NOMO-1 treated with DMSO at 0.1 percent for 48 hours (cell line): ENCODE results near the gene FKBP3.
"Not testable (repeated sequence)": the region's sequence is repeated elsewhere in the genome, so short reads cannot be mapped to it uniquely, and the experiment has no call there.

Source experiments
- DNase-seq: peaks from one replicate; lab custom pipeline; 2025; ENCODE audit not compliant: unreplicated experiment; lab: John Stamatoyannopoulos, UW

The FKBP3 gene

DNA sequence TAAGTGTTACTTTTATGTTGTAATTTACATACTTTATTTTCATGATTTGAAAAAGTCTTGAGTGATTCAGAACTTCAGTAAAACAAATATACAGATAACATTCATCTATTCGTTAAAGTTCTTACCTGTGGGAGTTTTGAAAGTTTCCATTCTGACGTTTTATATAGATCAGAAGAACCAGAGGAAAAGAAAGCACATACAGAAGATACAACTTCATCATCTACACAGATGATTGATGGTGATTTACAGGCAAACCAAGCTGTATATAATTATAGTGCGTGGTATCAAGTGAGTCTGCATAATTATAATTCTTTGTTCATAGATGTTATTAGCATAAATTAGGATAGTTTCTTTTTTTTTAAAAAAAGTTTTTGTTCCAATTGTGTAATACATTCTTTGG is 20.0 kb downstream of the FKBP3 start:
- no peak for DNase-seq

DNA sequence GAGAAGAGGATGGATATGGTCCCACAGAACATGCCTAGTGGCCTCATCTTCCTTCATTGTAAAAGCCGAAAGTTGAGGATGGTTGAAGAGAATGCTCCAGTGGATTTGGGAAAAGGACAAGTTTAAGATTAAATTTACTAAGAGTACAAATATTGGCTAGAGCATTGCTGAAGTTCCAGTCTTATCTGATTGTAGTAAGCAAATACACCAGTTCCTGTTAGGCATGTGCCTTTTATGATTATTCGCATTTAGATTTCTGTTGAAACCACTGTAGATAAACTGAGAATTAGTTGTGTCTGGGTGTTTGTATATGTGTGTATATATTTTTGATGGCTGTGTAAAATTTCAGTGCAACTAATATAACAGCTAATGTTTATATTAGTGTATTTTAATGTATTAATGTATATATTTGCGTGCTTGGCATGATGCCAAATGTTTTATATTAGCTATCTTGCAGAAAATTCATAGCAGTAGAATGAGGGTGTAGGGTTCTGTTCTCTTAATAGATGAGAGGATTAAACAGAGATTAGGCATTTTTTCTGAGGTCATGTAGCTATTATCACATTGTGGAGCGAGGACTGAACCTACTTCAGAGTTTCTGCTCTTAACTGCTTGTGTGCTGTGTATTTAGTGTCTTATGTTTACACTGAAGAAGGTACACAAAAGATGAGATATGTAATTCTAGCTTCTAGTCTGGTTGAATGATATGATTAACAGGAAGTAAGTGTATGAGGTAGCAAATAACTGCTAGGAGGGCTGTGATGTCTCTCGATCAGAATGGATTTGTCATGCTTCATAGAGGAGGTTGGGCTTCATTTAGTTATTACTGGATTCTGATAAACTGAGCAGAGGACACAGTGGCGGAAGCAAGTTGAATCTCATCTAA is 21.1 kb downstream of the FKBP3 start:
- no peak for DNase-seq

DNA sequence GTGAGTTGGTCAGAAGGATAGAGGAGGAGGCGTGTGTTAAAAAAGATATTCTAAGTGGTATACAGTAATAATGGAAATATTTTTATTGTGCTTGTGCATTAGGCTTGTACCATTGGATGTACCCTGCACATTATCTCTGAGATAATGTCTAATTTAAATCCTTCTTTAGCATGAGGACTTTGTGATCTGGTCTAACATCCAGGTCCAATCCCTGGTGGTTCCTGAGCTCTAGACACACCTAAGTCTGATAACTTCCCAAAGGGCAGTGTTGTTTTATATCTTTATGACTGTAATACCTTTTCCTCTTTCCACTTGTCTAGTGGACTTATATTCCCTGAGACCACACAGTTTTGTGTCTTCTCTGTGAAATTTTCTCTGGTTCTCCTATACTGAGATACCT is 29.7 kb downstream of the FKBP3 start:
- DNase-seq = no peak

GRCh38 chr14:45103806-45104205 is 30.5 kb downstream of the FKBP3 start:
- no peak for DNase-seq

GRCh38 chr14:45096218-45096617 is 38.1 kb downstream of the FKBP3 start:
- DNase-seq = no peak

DNA sequence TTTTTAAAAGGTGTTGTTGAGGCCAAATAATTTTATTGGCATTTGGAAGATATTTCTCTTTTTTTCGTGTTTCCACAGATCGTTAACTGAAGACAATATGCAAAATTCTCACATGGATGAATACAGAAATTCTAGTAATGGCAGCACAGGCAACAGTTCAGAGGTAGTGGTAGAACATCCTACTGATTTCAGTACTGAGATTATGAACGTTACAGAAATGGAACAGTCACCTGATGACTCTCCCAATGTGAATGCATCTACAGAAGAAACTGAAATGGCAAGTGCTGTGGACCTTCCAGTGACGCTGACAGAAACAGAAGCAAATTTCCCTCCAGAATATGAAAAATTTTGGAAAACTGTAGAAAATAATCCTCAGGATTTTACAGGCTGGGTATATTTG is 39.1 kb downstream of the FKBP3 start:
- DNase-seq = no peak

DNA sequence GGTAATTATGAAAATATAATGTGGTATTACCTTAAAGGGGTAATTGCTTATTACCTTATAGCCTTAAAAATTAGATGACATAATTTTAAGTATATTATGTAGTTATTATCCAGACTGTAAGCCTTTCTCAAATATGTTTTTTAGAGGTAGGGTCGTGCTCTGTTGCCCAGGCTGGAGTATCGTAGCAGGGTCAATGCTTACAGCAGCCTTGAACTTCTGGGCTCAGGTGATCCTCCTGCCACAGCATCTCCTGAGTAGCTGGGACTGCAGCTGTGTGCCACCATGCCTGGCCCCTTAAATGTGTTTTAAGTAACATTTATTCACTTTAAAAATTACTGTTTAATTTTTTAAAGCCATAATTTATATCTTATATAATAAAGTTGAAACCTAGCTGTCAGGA is 40.0 kb downstream of the FKBP3 start:
- no peak for DNase-seq

- no peak for DNase-seq
Observed at GRCh38 chr14:45091710-45092109, 42.6 kb downstream of the FKBP3 start.

GRCh38 chr14:45089813-45090212 is 44.5 kb downstream of the FKBP3 start:
- DNase-seq = no peak

DNA sequence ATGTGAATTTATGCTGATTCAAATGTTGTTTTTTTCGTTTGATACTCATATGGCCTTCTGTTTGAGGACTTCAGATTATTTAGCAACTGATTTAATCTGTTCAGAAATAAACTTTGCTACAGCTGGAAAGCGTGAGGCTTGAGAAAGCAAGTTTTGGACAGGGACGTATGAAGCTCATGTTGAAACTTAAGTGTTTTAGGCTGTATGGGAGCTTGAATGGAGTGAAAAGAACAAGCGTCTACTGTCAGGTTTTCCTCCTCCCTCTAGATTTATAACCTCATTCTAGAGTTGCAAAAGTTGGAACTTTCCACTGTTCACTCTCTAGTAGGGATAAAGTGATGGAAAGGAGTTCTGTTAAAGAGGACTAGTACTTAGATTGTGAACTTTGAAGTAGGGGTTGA is 49.3 kb downstream of the FKBP3 start:
- peak; percentile 11 for DNase-seq

GRCh38 chr14:45083976-45084722 is 50.1 kb downstream of the FKBP3 start, which contains the start of gene PRPF39:
Gene PRPF39, plus strand, starts transcription at chr14:45084116. Its CDS starts 11,124 bp downstream, at chr14:45095240.
- DNase-seq = peak; percentile 85

GRCh38 chr14:45083617-45083975 is 50.7 kb downstream of the FKBP3 start:
- DNase-seq = no peak

DNA sequence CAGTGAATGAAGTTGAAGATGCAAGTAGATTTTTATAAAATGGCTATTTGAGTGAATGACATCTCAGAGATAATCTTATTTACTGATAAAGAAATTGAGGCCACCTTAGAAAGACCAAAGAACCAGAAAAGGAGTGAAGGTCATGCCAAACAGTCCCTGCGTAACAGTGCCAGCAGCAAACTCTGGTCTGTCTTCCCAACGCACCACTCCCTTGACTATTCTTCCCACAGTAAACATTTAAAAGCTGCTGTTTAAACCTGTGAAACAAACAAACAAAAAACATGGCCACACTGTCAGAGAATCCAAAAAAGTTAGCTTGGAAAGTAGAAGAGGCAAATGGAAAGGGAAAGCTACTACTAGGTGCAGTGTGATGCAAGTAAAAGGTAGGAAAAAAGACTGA is 51.9 kb downstream of the FKBP3 start:
- no peak for DNase-seq

- not testable (repeated sequence) for DNase-seq
Observed at GRCh38 chr14:45081096-45081495, 53.2 kb downstream of the FKBP3 start.

GRCh38 chr14:45080416-45080968 is 53.8 kb downstream of the FKBP3 start:
- not testable (repeated sequence) for DNase-seq

DNA sequence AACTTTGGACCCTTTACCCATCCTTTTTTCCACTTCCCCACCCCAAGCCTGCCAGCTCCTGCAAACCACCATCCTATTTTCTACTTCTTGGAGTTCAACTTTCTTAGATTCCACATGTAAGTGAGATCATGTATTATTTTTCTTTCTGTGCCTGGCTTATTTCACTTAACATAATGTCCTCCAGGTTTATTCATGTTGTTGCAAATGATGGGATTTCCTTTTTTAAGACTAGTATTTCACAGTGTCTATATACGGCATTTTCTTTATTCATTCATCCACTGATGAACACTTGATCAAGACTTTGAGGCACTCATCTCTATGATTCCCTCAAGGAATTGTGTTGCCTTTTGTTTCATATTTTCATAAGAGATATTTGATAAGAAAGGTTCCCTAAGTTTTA is 56.0 kb downstream of the FKBP3 start:
- DNase-seq = no peak

DNA sequence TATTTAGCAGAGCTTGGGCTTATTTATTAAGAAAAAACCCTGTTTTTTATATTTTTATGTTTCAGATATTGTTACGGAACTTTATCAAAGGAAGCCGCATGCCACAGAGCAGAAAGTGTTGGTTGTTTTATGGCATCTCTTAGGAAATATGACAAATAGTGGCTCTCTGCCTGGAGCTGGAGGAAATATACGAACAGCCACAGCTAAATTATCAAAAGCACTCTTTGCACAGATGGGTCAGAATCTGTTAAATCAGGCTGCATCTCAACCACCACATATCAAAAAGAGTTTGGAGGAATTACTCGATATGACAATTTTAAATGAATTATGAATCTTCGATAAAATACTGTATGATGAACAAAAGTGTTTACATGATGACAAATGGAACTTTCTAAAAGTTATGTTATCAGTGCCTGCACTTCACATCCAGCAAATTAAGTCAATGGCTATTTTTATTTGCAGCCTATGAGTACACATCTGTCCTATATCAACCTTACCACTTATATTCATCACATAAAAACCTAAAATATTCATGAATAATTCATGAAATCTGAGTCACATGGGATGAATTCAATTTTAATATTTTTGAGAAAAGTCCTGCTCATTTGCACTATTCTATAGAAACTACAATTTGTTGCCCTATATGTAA is 60.9 kb downstream of the FKBP3 start:
- DNase-seq = no peak

- DNase-seq = no peak
Observed at GRCh38 chr14:45072126-45072525, 62.2 kb downstream of the FKBP3 start.

DNA sequence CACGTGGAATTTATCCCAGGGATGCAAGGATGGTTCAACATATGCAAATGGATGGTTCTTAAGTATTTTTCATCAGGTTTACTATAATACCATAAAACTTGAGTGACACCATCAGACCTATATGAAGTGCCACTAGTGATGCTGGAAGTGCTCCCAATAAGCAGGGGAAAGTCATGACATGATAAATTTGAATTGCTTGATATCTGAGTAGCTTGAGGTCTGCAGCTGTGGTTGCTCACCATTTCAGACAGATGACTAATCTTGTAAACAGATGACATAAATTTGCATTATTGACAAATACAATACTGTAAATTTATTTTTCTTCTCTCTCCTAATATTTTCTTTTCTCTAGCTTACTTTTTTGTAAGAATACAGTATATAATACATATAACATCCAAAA is 64.1 kb downstream of the FKBP3 start:
- DNase-seq = no peak

- no peak for DNase-seq
Observed at GRCh38 chr14:45068396-45068795, 65.9 kb downstream of the FKBP3 start.

DNA sequence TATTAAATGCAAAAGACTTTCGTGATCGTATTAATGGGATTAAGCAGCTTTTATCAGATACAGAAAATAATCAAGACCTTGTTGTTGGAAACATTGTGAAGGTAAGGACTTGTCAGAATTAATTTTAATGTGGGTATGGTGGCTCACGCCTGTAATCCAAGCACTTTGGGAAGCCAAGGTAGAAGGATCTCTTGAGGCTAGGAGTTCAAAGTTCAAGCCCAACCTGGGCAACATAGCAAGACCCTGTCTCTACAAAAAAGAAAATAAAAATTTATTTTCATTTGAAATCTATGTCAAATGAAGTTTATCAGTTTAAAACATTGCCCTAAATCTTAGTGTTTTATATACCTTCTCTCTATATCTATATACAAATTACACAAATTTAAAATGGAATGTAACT is 67.6 kb downstream of the FKBP3 start:
- DNase-seq = no peak
